Esophagus muscularis mucosa (tissue), 4 donors: ENCODE results near the gene PDSS2. TPM values are rescaled to one million over a fixed set of nuclear protein-coding genes. Genes with fewer than 3 reads are reported as not detected.
"Not testable (repeated sequence)": the region's sequence is repeated elsewhere in the genome, so short reads cannot be mapped to it uniquely, and the experiment has no call there.

Experiments used
- DNase-seq: peaks from one replicate; pipeline ENCODE4 v3.0.0-alpha.2; 2017; ENCODE audit errors: extremely low spot score
- H3K27ac ChIP-seq, 4 donors: fragments of 200-600 bp; sonication (generic); replicated peaks in 1 of 4; 1 replicate in 3 of 4; 2 replicates in 1 of 4; pipeline ENCODE4 v1.5.1; 2016 to 2019; ENCODE audit warnings: mild to moderate bottlenecking in 1 of 4
- H3K27me3 ChIP-seq, 4 donors: fragments of 200-600 bp; sonication (generic); one replicate each; pipeline versions ENCODE4 v1.5.1 to v1.6.0; 2016 to 2019
- H3K36me3 ChIP-seq, 4 donors: fragments of 200-600 bp; sonication (generic); one replicate each; pipeline ENCODE4 v1.5.1; 2016 to 2019
- H3K4me1 ChIP-seq, 4 donors: fragments of 200-600 bp; sonication (generic); one replicate each; pipeline ENCODE4 v1.5.1; 2016 to 2019
- H3K4me3 ChIP-seq, 4 donors: fragments of 200-600 bp; sonication (generic); 1 replicate in 2 of 4; 2 replicates in 2 of 4; pipeline ENCODE4 v1.5.1; 2016 to 2019; ENCODE audit warnings: mild to moderate bottlenecking in 4 of 4, moderate library complexity in 1 of 4
- H3K9me3 ChIP-seq, 4 donors: fragments of 200-600 bp; sonication (generic); 1 replicate in 3 of 4; 2 replicates in 1 of 4; pipeline ENCODE4 v1.5.1; 2016 to 2019
- EP300 ChIP-seq: sonication (generic); formaldehyde crosslinking; IDR thresholded peaks from one replicate; pipeline ENCODE4 v1.6.1; 2017; ENCODE audit warnings: antibody characterized with exemption
- POLR2A ChIP-seq: fragments of 450-650 bp; IDR thresholded peaks from one replicate; pipeline ENCODE4 v1.6.1; 2017; ENCODE audit warnings: antibody characterized with exemption, moderate library complexity, mild to moderate bottlenecking, low read depth
- POLR2AphosphoS5 ChIP-seq, 2 donors: sonication (generic); formaldehyde crosslinking; IDR thresholded peaks; one replicate each; pipeline ENCODE4 v1.6.1; 2017; ENCODE audit warnings: antibody characterized with exemption in 2 of 2
- WGBS: methylation state at CpG from one replicate; pipeline ENCODE4 v1.1.5; 2018; 5-methylcytosine and 5-hydroxymethylcytosine counted together
- intact Hi-C: fragments of 100-400 bp; cut with DNase I; formaldehyde crosslinking; loops from one replicate; pipeline ENCODE4 v1.15.1; 2023
- total RNA-seq, 4 donors: library from RNA; depleted of rRNA; stranded (reverse); fragments of >200 nt; gene quantifications; one replicate each; pipeline versions ENCODE4 v1.1.0 to v1.2.1, GENCODE V29; 2016
- TF ChIP-seq, protein P1 (sequence below), 3 experiments: fragments of 200-600 bp in 2 of 3; fragments of 450-650 bp in 1 of 3; sonication (generic) in 2 of 3; IDR thresholded peaks; one replicate each; pipeline ENCODE4 v1.5.1; 2017 to 2019; ENCODE audit warnings: antibody characterized with exemption in 3 of 3, mild to moderate bottlenecking in 2 of 3, moderate library complexity in 1 of 3

PDSS2 gene
- total RNA-seq, 4 donors from 2014 or later = 6.6 to 10.8 (median 8.7) TPM

DNA sequence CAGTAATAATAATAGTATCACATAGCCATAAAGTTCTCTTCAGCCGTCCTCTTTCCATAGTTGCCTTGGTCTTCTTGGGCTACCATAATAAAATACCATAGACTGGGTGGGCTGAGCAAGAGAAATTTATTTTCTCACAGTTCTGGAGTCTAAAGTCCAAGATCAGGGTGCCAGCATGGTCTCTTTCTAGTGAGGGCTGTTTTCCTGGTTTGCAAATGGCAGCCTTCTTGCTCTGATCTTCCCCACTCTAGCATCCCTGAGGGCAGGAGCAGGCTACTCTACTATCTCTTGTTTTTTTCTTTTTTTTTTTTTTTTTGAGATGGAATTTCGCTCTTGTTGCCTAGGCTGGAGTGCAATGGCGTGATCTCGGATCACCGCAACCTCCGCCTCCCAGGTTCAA is 335.9 kb downstream of the PDSS2 start:
- Histone ChIP-seq H3K27ac (no peak overlapping the region), H3K9me3 (no peaks in the 10 kb centered on the region), H3K4me1 (no peaks in the 10 kb centered on the region), H3K27me3 (peaks cover 0 to 11% (median 0%) of the 10 kb centered on the region in 4 donors), H3K4me3 (no peak overlapping the region), H3K36me3 (no peaks in the 10 kb centered on the region)
- WGBS = over 99% methylated on average over 6 of the region's 6 CpGs
- no peak for TF ChIP-seq POLR2A
- no peak for DNase-seq
- intact Hi-C loops = no loop called here

DNA sequence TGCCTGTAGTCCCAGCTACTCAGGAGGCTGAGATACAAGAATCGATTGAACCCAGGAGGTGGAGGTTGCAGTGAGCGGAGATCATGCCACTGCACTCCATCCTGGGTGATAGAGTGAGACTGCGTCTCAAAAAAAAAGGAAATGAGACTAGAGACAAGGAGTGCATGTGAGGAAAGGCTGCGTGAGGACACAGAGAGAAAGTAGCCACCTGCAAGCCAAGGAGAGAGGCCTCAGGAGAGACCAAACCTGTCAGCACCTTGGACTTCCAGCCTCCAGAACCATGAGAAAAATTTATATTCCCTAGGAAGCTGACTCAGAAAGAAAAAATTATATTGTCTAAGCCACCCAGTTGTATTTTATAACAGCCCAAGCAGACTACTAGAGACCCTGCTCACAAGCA is 336.6 kb downstream of the PDSS2 start:
- peaks cover 0 to 17% (median 0%) of the 10 kb centered on the region in 4 donors for H3K27me3 ChIP-seq
- WGBS = 98% methylated on average over 4 of the region's 4 CpGs

DNA sequence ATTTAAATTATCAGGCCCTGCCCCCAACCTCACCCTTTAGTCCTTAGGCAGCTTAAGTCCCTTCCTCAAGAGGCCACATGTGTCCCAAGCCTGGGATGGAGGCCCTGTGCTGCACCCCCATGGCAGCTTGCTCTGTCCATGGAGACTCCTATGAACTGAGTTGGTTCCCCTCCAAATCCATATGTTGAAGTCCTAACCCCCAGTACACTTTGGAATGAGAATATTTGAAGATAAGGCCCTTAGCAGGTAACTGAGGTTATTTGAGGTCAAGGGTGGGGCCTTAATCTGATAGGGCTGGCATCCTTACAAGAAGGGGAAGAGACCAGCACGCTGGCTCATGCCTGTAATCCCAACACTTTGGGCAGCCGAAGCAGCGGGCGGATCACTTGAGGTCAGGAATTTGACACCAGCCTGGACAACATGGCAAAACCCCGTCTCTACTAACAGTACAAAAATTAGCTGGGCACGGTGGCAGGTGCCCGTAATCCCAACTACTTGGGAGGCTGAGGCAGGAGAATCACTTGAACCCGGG is 337.3 kb downstream of the PDSS2 start:
- no peak overlapping the region for H3K4me3 ChIP-seq
- TF ChIP-seq EP300 = no peak
- TF ChIP-seq, protein P1, sequence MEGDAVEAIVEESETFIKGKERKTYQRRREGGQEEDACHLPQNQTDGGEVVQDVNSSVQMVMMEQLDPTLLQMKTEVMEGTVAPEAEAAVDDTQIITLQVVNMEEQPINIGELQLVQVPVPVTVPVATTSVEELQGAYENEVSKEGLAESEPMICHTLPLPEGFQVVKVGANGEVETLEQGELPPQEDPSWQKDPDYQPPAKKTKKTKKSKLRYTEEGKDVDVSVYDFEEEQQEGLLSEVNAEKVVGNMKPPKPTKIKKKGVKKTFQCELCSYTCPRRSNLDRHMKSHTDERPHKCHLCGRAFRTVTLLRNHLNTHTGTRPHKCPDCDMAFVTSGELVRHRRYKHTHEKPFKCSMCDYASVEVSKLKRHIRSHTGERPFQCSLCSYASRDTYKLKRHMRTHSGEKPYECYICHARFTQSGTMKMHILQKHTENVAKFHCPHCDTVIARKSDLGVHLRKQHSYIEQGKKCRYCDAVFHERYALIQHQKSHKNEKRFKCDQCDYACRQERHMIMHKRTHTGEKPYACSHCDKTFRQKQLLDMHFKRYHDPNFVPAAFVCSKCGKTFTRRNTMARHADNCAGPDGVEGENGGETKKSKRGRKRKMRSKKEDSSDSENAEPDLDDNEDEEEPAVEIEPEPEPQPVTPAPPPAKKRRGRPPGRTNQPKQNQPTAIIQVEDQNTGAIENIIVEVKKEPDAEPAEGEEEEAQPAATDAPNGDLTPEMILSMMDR (IDR thresholded peaks at IDR 0.05) = no peak
- no peak overlapping the region for H3K27ac ChIP-seq
- no peak for DNase-seq
- H3K36me3 ChIP-seq = no peaks in the 10 kb centered on the region
- peaks cover 0 to under 1% (median 0%) of the 10 kb centered on the region in 4 donors for H3K4me1 ChIP-seq
- H3K9me3 ChIP-seq = no peaks in the 10 kb centered on the region
- 77% methylated on average over 8 of the region's 8 CpGs for WGBS
- intact Hi-C loops = no loop called here
- H3K27me3 ChIP-seq = peaks cover 0 to 20% (median 0%) of the 10 kb centered on the region in 4 donors

More for the DNA sequence above, 336.6 kb downstream of the PDSS2 start:
- Histone ChIP-seq H3K4me3 (no peak overlapping the region), H3K36me3 (no peaks in the 10 kb centered on the region), H3K4me1 (no peaks in the 10 kb centered on the region), H3K27ac (no peak overlapping the region), H3K9me3 (no peaks in the 10 kb centered on the region)
- TF ChIP-seq EP300 (no peak), POLR2A (no peak), POLR2AphosphoS5 (IDR thresholded peaks at IDR 0.05) (no peak)
- TF ChIP-seq, protein P1 (IDR thresholded peaks at IDR 0.05) = no peak
- intact Hi-C loops = no loop called here
- no peak for DNase-seq

DNA sequence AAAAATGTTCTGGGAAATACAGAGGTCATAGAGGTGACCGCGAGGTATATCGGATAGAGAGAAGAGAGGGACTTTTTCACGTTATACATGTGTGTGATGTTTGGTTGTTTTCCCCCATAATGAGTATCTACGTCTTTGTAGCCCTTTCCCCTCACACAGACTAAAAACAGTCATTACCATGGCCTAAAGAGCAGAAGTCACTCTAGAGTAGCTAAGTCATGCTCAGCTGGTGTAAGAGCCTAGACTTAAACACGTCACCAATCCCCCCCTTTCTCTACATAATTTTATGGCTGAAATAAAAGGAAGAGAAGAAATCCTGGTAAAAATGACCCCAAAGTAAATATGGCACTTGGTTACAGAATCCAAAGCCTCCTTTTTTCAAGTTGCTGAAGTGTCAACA is 338.1 kb downstream of the PDSS2 start:
- Histone ChIP-seq H3K36me3 (no peaks in the 10 kb centered on the region), H3K4me1 (peaks cover 4 to 8% (median 6%) of the 10 kb centered on the region in 4 donors), H3K27ac (no peak overlapping the region), H3K27me3 (peaks cover 0 to 28% (median 0%) of the 10 kb centered on the region in 4 donors), H3K9me3 (no peaks in the 10 kb centered on the region), H3K4me3 (no peak overlapping the region)
- DNase-seq = no peak
- intact Hi-C loops = no loop called here
- WGBS = 92% methylated on average over 6 of the region's 6 CpGs
- TF ChIP-seq POLR2AphosphoS5 (IDR thresholded peaks at IDR 0.05) (no peak), EP300 (no peak), POLR2A (no peak)
- TF ChIP-seq, protein P1 (IDR thresholded peaks at IDR 0.05) = no peak

DNA sequence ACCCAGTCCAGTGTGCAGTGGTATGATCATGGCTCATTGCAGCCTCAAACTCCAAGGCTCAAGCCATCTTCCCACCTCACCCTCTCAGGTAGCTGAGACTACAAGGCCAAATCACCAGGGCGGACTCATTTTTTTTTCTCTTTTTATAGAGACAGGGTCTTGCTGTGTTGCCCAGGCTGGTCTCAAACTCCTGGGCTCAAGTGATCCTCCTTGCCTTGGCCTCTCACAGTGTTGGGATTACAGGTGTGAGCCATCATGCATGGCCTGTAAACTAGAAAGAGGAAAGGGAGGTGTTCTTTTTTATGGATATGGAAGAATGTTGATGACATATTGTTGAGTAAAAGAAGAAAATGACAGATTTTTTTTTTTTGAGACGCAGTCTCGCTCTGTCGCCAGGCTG is 339.0 kb downstream of the PDSS2 start:
- WGBS = 100% methylated on average over 4 of the region's 4 CpGs
- DNase-seq = no peak
- Histone ChIP-seq H3K4me3 (no peak overlapping the region), H3K27me3 (peaks cover 0 to 28% (median 0%) of the 10 kb centered on the region in 4 donors), H3K9me3 (no peaks in the 10 kb centered on the region), H3K36me3 (no peaks in the 10 kb centered on the region), H3K27ac (no peak overlapping the region), H3K4me1 (peaks cover 8 to 16% (median 14%) of the 10 kb centered on the region in 4 donors)
- no peak for TF ChIP-seq POLR2A
- intact Hi-C loops = no loop called here

DNA sequence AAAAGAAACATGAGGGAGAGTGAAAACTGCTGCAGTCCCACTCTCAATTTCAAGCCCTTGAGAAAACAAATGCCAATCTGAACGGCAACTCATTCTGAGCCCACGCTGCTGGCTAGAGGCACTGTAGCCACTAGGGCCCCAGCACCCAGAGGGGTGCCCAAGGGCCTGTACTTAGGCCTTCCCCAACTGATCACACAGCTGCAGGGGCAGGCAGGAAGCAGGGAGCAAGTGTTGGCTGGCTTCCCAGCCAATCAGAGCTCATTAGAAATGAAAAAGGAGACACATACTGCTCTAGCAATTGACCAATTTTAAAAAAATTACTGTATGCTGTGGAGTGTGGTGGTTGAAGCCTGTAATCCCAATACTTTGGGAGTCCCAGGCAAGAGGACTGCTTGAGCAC is 340.4 kb downstream of the PDSS2 start:
- H3K4me1 ChIP-seq = peaks cover 9 to 19% (median 16%) of the 10 kb centered on the region in 4 donors
- TF ChIP-seq EP300 = no peak
- TF ChIP-seq, protein P1 (IDR thresholded peaks at IDR 0.05) = no peak
- TF ChIP-seq POLR2A = no peak
- TF ChIP-seq POLR2AphosphoS5 (IDR thresholded peaks at IDR 0.05) = no peak
- H3K27ac ChIP-seq = no peak overlapping the region
- no peaks in the 10 kb centered on the region for H3K36me3 ChIP-seq
- H3K27me3 ChIP-seq = peaks cover 0 to 28% (median 0%) of the 10 kb centered on the region in 4 donors
- H3K9me3 ChIP-seq = no peaks in the 10 kb centered on the region
- intact Hi-C loops = no loop called here
- H3K4me3 ChIP-seq = no peak overlapping the region
- WGBS = 78% methylated on average over 2 of the region's 2 CpGs
- DNase-seq = no peak

DNA sequence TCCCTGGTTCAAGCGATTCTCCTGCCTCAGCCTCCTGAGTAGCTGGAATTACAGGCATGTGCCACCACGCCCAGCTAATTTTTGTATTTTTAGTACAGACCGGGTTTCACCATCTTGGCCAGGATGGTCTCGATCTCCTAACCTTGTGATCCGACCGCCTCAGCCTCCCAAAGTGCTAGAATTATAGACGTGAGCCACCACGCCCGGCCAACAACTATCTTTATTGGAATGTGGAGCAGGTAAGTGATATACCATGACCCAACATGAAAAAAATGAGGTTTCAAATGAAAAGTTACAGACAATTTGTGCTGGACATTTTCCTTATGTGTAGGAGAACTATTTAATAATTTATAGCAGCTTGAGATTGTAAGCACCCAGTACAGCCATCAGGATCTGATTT is 340.8 kb downstream of the PDSS2 start:
- H3K36me3 ChIP-seq, H3K4me3 ChIP-seq, DNase-seq, H3K27ac ChIP-seq, intact Hi-C loops, H3K9me3 ChIP-seq: not testable (repeated sequence)
- WGBS = 92% methylated on average over 9 of the region's 9 CpGs
- Histone ChIP-seq H3K4me1 (peaks cover 14 to 23% (median 20%) of the 10 kb centered on the region in 4 donors), H3K27me3 (peaks cover 0 to 28% (median 0%) of the 10 kb centered on the region in 4 donors)
